Measurements from ENCODE around the gene PLEKHM3. TPM values are rescaled to one million over a fixed set of nuclear protein-coding genes. Genes with fewer than 3 reads are reported as not detected.
A peak's percentile ranks its signal among the peaks of the same experiment; 100 is the strongest.

PLEKHM3 gene
- total RNA-seq, 1 donor from 2014 or later = 16.3 TPM

DNA sequence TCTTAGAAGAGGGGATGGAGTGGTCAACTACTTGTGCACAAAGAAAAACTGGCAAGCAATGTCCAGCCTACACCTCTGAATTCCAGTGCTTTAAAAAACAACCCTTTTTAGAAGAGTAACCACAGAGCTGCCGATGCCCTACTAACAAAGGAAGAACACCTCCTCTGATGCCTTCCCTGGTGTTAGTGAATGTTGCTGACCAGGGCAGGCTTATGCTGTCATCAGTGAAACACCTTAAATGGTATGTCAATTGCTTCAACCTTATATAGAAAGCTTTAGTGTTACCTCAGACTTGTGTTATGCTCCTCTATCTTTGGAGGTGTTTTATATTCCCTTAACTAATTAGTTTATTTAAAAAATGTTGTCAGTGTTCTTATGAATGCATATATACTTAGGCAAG, 175.9 kb downstream of the PLEKHM3 start:
- DNase-seq = no peak

DNA sequence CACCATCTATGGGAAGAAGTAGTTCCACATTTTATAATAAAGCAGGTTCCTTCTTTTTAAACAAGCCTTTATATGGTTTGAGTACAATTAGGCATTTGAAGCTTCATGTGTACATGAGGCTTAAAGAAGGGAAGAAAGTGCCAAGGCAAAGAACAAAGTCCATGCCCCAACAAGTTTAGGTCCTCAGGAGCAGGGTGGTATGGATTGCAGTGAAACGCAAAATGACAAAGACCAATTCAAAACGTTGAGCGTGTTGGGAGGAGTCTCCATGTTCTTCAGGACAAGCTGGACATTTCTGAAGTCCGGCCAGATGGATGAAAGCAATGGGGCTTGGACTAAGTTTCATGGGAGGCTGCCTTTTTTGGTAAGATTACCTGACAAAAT, 176.8 kb downstream of the PLEKHM3 start:
- no peak for DNase-seq

GRCh38 chr2:207847807-207848544, 177.4 kb downstream of the PLEKHM3 start:
- DNase-seq = no peak

GRCh38 chr2:207847098-207847806, 178.1 kb downstream of the PLEKHM3 start:
- DNase-seq = no peak

- DNase-seq = no peak
These were observed 180.0 kb downstream of the PLEKHM3 start for GRCh38 chr2:207845202-207845864.

GRCh38 chr2:207844648-207845047, 180.7 kb downstream of the PLEKHM3 start:
- DNase-seq = no peak

GRCh38 chr2:207840101-207840500, 185.2 kb downstream of the PLEKHM3 start:
- no peak for DNase-seq

DNA sequence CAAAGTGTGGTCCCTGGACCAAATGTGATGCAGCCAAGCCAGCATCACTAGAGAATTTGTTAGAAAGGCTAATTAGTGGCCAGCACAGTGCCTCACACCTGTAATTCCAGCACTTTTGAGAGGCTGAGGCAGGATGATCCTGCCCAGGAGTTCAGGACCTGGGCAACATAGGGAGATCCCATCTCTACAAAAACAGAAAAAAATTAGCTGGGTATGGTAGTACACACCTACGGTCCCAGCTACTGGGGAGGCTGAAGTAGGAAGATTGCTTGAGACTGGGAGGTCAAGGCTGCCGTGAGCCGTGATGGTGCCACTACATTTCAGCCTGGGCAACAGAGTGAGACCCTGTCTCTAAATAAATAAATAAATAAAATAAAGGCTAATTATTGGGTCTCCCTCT, 185.8 kb downstream of the PLEKHM3 start:
- DNase-seq = no peak

DNA sequence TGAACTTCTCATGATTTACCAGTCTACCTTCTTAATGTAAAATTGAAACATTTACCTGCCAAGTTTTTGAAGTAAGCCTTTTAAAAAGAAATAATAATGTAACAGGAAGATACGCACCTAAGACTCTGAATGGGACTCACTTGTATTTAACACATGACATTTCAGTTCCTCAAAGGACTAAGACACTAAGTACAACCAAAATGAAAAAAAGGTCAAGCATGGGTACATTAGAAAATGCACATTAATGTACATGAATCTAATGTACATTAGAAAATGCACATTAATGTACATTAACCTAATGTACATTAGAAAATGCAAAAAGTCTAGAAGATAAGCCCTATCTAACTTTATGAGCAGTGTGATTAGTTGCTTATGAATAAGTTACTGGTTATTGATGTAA, 186.3 kb downstream of the PLEKHM3 start:
- no peak for DNase-seq

- no peak for DNase-seq
These were observed 188.7 kb downstream of the PLEKHM3 start for GRCh38 chr2:207836521-207837133.

- DNase-seq = no peak
These were observed 189.5 kb downstream of the PLEKHM3 start for GRCh38 chr2:207835805-207836204.

DNA sequence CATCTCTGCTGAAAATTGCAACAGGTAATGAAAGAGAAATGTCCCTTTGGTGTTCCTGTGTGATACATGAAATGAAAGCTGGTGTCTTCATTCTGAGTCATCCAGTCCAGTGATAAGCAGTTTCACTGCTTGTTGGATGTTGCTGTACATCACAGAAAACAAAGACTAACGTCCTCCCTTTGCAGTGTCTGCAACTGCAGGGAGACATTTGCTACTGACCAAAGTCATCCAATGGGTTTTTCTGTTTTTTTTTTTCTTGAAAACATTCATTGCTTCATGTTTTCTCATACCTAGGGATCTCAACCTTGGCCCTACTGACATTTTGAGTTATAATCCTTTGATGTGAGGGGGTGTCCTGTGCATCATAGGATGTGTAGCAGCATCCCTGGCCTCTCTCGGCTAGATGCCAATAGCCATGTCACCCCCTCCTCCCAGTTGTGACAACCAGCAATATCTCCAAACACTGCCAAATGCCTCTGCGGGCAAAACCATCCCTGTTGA, 192.0 kb downstream of the PLEKHM3 start:
- no peak for DNase-seq

- no peak for DNase-seq
These were observed 193.6 kb downstream of the PLEKHM3 start for GRCh38 chr2:207831584-207832248.

GRCh38 chr2:207830778-207831438, 194.4 kb downstream of the PLEKHM3 start:
- no peak for DNase-seq

DNA sequence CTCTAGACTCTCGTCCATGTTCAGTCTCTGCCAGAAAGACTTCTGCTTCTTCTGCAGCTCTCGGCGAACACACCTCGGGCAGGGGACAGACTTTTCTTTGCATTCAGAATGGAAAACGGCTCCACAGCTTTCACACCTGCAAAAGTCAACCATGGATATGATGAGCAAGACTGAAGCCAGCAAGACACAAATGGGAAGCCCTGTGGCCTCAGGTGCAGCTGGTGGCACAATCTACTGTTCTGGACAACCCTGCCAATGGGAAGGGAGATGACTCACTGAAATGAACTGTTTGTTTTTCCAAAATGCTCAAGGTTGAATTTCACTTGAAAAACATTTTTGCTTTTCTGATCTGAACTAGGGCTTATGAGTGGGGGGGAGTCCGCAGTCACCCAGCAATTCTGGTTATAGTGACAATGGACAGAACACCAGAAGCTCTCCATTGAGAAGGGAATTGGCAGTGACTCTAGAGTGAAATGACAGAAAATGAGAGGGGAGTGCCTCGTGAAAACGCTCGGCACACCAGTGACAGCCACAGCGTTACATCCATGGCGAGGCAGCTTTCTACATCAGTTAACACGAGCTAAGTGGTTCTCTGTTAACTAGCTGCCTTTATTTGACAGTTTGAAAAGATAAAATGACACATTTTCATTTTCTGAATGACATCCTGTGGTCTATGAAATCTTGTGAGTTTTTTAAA, 196.8 kb downstream of the PLEKHM3 start:
- DNase-seq = no peak

DNA sequence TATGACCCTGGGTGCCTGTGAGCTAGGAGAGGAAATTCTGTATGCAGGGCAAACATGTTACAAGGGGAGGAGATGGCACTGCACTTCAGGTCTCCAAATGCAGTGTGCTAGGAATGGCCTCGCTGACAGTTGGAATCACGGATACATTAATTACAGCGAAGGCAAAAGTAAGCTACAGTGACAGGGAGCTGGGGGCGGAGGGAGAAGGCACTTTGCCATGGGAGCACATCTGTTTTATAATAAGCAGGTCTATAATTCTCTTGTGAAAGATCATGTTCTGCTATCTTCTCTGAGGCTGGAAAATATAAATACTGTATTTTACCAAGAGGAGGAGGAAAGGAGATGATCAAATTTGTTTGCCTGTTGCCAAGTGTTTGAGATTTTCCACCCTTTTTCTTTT, 199.3 kb downstream of the PLEKHM3 start:
- peak; percentile 30 for DNase-seq

DNA sequence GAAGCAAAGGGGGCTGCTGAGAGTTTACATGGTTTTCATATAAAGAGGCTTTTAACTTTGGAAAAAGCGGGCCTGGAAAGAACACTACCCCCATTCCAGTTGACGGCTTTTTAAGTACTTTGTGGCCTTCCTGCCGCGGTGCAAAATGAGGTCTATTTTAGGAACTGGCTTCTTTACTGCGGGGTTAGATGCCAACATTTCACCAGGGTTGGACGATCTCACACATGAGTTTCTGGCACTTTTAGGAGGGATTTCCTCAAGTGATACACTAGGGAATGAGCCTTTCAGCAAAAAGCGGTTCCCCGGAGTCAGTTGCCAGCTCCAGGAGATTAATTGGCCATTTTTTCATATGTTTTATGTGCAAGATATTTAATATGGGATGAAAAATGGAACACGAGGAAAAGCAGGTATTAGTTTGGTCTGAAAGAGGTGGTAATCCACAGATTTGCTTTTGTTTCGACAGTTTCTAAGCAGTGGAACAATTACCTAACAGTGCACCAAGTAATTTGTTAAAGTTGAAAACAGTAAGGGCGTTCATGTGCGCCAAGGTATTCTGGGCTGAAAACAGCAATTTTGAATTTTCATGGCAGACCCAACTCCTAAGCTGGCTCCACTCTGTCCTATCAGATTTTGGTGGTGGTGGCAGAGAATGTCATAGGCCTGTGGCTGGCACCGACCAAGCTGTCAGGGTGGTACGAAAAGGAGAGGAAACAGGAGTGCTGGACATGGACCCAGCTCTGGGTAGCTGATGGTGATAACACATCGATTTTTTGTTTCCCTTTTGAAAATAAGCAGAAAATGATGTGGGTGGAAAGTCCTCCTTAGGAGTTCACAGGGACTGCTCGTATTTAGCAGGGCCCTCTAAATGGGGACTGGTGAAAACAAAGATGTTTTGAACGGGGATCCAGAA, 200.0 kb downstream of the PLEKHM3 start:
- no peak for DNase-seq

DNA sequence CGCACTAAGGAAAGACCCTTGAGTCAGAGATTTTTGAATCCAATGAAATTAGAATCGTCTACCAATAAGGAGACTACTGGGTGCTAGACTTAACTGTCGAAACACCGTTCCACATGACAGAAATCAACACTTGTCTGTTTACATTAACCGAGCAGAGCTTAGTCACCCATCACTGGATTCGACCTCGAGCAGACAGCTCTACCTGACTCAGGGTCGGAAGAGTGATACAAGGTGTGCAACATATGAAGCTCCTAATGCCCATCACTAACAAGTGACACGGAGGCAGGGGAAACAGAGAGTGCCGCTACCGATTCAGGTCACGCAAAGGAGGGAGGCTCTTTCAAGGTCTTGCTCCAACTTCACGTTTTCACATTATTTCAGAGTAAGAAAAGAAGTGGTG, 201.5 kb downstream of the PLEKHM3 start:
- DNase-seq = no peak

DNA sequence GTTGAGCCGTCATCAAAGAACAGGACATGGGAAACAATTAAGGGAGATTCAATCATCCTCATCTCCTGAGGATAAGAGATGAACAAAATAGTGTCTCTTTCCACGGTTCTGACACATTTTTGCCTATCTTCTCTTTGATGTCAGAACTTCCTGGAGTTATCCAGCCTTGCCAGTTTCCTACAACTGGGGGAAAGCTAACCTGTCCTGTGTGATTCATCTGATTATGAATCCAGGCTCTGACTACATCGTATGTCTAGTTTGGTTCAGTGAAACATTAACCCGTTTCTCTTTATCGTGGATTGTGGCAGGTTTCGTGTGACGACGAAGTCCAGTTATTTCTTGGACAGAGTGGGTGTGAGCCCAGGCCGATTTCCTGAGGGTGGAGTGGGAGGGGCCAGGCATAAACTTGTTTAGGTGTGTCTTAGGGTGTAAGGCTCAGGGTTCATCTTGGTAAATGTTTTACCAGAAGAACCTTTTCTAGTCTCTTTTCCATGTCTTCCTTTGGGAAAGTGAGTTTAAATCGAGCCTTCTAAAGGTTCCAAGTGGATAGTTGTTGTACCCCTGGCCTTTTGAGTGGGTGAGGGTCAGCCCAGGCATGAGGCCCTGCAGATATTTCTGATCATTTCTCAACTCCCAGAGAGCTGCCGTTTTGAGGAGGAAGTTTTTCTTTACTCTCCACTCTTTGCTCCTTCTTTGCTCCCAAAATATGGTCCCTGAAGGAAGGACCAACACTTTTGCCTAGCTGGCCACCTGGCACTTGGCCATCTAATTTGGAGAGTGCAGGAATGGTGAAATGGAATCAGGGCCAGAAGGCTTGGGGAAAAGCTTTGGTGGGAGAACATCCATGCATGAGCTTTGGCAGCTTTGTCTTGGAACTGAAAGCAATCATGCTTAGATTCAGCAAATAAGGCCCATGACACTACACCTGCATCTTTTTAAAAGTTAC, 205.2 kb downstream of the PLEKHM3 start:
- no peak for DNase-seq

All from skin of body (tissue), 2 donors.